NCI-H2196 (cell line): Measurements from ENCODE around the gene PRKG1.
"Not testable (repeated sequence)": the region's sequence is repeated elsewhere in the genome, so short reads cannot be mapped to it uniquely, and the experiment has no call there.

Source experiments
- DNase-seq: peaks from one replicate; lab custom pipeline; 2025; ENCODE audit not compliant: unreplicated experiment; lab: John Stamatoyannopoulos, UW

The PRKG1 gene

DNA sequence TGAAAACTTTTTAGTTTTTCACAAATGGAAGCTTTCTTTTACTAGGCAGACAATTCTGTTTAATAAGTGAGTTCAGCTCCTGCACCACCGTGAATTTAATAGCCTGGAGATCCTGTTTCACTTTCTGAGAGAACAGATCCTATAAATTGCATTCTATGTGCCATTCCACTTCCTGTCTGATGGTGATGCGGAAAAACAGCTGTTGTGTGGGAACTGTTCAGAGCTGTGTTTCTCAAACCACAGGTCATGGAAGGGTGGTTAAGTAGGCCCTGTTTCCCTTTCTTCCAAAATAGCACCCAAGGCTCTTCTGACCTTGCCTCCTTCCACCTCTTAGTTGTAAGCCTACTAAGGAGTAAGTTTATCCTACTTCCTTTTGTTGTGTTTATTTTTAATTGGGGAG is 1142.6 kb downstream of the PRKG1 start:
- DNase-seq: no peak

DNA sequence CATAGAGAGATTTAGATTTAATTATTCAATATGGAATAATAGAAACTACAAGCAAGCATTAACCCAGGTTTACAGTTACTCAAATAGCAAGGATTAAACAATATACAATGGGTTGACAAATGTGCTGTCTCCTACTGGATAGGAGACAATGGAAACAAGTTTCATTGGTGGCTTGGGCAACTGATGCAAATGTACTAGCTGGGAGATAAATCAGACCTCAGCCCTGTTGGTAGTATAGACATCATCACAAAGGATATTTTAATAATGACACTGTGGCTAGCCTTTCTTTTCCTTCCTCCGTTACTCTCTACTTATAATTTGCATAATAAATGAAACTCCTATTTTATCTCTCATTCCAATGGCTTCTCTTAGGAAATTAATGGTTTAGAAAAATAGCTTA is 1143.2 kb downstream of the PRKG1 start:
- DNase-seq: no peak

DNA sequence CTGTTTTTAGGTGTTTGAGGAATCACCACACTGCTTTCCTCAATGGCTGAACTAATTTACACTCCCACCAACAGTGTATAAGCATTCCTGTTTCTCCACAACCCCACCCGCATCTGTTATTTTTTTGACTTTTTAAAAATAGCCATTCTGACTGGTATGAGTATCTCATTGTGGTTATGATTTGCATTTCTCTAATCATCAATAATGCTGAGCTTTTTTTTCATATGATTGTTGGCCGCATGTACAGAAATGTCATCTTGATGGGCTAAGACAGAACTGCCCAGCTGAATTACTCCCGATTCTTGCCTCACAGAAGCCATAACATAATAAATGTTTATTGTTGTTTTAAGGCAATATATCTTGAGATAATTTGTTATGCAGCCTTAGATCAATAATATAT is 1146.7 kb downstream of the PRKG1 start:
- no peak for DNase-seq

DNA sequence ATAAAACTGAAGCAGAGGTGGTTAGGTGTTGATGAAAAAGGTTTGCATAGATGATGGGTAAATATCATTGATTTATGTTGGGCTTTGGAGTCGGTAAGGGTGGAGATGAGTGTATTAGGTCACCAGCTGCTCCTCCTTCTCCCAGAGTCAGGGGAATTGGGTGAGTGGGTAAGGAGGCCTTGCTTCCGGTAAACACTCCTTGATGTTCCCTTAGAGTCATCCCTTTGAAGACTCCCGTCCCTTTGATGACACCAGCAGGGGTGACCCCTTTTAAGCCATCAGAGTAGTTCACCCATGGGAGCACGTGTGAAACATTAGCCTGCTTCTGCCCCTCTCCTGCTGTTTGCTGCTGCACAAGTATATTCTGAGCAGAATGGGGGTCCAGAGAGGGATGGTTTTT is 1147.6 kb downstream of the PRKG1 start:
- no peak for DNase-seq

DNA sequence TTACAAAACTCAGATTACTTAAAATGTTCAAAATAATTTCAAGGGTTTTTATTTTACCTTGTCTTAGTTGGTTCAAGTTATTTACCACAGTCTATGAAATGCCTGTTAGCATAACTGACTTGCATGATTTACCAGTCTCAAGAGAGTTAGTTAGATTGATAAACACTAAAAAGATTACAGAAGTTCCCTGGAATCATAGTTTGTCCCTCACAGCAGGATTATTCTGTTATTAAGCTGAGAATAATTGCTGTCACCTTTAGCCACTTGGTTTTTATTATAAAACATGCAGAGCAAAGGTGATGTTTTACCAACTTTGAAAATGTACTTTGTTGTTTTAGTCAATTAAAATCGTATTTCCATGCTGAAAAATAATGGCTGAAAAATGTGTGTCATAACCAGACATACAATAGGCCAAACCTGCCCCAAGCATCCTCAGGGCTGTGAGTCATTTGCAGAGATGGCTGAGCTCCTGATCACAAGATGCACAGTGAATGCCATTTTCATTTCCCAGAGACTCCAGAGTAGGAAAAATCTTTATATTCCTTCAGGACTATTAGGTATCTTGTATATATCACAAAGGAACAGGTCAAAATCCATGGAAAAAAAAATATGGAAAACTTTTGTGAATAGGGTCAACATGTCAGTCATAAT is 1152.0 kb downstream of the PRKG1 start:
- DNase-seq: no peak

DNA sequence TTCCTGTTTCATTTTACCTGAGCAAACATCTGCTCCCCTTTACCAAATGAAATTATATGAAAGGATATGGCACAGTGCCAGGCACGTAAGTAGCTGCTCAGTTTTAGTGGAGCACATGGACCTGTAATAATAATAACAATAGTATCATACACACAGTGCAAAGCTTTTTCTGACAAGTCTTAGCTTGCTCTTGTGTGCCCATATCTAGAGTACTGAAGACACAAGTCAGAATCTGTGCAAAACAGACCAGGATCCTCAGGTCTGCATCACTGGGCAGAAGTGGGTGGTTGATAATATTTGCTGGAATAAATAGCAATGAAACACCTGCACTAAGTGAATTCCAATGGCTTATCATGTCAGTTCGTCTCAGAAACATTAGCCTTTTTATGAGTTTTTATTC is 1154.3 kb downstream of the PRKG1 start:
- no peak for DNase-seq

DNA sequence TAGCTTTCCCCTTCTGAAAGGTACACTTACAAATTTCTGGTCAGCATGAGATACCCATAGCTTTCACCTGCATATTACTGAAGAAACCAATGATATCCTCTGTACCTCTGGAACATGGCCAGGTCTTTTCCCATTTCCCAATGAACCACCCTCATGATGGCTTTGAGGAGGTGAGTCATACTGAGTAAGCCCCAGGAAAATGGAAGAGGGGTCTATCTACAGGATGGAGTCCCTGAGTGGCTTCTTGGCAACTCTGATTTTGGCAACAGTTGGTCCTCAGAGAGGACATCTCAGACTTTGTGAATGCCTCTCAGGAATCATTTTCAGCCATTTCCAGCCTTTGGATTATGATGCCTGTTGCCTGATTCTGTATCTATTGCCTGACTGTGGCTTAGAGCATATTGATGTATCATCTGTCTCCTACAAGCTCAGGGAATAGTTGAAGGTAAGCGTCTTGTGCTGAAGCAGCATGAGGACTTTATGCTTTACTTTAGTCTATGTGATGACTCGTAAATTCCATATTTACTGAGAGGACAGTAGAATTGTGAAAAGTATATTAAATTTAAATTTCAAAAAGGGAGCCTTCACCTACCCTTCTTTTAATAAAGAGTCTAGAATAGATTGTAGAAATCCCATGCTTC is 1155.1 kb downstream of the PRKG1 start:
- no peak for DNase-seq

DNA sequence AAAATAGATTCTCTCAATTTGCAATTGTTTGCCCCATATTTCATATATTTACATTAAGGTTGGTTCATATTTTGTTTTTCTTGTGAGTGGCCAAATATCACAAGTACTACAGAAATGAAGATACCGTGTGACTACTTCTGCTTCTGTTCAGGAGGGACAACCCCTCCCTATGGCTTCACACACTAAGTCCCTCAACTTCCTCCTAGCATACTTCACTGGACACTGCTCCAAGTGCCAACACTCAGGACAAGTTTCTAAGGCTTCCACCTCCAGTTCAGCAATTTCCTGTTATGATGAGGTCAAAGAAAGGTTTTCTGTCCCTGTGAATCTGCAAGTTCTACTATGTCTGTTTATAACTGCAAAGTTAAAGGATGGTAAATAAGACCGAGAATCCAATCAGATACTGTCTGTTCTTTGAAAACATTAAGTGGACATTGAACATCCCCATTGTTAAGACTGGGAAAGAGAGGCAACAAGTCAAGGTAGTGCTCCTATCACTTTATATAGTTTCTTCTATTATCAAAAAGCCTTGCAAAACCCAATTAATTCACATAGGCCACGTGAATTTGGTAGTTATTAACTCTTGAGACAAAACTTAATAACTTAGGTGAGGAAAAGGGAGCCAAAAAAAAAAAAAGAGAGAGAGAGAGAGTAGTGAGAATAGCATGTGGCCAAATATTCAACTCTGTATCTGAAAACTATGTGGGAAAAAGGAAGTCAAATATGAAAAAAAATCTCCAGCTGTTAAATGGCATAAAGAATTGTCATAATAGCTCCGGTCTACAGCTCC is 1158.5 kb downstream of the PRKG1 start:
- no peak for DNase-seq

DNA sequence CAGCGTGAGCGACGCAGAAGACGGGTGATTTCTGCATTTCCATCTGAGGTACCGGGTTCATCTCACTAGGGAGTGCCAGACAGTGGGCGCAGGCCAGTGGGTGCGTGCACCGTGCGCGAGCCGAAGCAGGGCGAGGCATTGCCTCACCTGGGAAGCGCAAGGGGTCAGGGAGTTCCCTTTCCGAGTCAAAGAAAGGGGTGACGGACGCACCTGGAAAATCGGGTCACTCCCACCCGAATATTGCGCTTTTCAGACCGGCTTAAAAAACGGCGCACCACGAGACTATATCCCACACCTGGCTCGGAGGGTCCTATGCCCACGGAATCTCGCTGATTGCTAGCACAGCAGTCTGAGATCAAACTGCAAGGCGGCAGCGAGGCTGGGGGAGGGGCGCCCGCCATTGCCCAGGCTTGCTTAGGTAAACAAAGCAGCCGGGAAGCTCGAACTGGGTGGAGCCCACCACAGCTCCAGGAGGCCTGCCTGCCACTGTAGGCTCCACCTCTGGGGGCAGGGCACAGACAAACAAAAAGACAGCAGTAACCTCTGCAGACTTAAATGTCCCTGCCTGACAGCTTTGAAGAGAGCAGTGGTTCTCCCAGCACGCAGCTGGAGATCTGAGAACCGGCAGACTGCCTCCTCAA is 1159.2 kb downstream of the PRKG1 start:
- not testable (repeated sequence) for DNase-seq

DNA sequence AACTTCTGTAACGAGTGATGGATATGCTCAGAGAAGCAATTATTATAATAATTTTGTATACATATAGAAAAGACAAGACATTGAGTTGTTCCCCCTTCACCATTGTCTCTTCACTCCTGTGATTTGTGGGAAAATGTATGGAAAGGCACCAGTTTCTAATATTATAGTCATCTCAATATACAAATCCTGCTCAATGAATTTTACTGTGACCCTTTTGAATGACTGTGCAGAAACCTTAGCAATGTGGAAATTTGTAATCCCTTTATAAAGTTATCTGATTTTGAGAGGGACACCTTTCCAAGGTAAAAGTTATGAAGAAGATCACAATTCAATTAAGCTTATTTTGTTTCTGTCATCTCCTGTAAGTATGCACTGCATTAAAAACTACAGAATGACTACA is 1165.5 kb downstream of the PRKG1 start:
- no peak for DNase-seq

DNA sequence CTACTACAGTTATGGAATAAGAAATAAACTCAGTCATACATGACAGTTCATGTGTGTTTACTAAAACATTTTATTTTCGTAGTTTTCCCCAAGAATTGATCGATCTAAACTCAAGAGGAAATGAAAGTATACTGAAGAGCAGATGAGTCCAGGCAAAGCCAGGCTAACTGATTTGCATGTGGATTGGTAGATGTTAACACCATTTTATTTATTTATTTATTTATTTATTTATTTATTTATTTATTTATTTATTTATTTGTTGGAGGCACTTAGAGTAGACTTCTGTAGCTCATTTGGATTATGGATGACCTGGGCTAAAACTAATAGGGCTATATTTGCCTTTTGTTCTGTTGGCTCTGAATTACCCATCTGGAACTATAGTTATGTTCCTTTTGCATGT is 1171.3 kb downstream of the PRKG1 start:
- no peak for DNase-seq

DNA sequence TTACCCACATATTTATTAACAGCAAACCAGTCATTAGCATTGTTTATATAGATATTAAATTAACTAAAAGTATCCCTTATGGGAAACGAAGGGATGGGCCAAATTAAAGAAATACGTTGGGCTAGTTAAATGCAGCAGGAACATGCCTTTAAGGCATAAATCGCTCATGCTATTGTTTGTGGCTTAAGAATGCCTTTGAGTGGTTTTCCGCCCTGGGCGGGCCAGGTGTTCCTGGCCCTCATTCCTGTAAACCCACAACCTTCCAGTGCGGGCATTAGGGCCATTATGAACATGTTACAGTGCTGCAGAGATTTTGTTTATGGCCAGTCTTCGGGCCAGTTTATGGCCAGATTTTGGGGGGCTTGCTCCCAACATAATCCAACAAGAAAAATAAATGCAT is 1173.6 kb downstream of the PRKG1 start:
- not testable (repeated sequence) for DNase-seq

DNA sequence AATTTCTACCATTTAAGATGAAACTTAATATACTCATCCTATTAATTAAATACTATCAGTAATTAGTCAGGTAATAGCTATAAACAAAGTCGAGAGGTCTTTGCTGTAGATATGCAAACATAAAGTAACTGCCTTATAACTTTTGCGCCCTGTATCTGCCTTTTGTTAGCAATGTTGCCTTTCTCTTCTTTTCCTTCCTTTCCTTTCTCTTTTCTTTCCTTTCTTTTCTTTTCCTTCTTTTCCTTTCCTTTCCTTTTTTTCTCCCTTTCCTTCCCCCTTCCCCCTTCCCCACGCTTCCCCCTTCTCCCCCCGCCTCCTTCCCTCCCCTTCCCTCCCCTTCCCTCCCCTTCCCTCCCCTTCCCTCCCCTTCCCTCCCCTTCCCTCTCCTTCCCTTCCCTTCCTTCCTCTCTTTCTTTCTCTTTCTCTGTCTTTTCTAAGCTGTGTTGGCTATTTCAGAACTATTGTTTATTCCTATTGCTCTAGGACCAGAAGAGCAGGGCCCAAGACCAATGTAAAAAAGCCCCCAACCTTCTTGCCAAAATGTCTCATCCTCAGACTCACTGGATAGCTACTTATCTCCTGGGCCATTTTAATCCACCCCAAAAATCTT is 1174.5 kb downstream of the PRKG1 start:
- DNase-seq: no peak

DNA sequence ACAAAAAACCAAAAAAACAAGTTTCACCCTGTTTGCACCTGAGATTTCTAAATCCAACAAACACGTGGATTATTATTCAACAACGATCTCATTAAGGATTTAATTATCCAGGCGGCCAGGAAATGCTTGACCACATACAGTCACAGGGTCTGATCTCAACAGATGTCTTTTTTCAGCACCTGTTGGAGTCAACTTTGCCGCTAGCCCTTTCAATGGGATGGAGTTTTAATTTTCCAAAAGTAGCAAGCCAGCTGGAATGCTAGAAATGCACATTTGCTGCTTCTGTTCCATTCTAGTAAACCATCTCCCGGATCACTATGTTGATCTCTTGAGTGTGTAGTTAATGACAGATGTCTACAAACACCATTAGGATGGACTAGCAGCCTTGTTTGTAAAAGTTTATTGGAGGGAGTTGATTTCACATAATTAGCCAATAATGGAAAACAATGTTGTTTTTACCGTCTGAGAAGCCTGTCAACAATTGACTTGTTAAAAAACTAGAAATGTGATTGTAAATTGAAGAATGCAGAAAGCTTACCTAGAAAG is 1175.6 kb downstream of the PRKG1 start:
- no peak for DNase-seq

DNA sequence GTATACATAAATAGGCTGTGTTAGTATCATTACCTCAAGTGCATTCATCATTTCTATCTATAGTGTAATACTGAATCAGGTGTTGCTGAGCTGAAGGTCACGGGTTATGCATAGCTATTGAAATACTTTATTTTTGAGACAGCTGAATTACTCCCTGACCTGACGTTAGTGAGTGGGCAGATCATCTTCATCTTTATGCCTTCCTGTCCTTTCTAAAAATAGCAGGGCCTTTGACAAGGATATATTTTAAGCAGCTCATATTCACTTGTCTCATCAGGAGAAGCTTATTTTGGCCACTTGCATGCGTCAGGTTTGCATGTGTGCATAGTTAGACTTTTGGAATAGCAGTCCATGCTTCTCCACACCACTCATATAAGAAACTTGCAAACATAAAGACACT is 1176.2 kb downstream of the PRKG1 start:
- DNase-seq: no peak

DNA sequence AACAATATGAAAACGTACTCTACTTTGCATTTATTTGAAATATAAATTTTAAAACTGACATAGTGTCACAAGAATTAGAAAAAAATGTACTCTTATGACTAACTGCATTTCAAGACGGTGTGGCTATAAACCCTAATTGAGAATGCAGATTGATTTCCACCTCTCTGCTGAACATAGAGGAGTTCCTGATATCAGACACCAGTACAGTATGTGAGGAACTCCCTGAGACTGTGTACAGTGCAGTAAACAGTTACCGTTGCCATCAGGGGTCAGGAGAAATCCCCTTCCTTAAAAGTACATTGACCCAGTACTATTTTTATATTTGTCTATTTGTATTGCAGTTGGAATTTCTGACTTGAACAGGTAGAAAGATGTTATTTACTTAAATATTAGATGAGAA is 1178.0 kb downstream of the PRKG1 start:
- no peak for DNase-seq

DNA sequence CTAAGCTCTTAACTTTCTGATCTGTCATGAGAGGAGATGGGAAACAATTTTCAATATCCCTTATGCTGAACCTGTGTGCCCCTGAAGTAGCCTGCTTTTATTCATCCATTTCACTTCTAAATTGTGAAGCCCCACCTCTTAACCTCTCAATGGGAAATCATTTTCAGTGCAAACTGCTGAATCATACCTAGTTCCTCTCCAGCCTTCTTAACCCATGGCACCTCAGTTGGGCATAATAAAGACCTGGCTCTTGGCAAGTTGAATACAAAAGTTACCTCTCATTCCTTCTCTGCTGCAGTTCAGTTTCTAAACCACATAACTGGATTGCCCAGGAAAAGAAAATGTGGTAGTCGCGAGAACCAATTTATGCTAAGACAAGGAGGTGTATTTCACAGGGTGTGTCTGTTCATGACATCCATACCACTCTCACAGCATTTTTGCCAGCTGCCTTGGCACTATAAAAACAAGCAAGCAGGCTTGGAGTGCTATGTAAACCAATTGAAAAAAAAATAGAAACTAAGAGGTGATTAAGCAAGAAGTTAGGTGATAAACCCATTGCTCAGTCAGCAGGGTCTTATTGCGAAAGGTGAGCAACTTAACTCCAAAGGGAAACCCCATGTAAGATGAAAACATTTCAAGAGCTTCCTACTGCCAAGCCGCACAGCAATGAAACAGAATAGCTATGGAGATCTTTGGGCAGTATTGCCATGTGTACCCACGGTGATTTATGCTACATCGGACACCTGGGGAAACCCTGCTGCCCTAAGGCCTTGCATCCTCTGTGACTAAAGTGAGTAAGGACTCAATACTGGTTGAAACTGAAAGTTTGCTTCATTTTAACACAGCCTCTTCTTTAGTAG is 1182.8 kb downstream of the PRKG1 start:
- DNase-seq: no peak

DNA sequence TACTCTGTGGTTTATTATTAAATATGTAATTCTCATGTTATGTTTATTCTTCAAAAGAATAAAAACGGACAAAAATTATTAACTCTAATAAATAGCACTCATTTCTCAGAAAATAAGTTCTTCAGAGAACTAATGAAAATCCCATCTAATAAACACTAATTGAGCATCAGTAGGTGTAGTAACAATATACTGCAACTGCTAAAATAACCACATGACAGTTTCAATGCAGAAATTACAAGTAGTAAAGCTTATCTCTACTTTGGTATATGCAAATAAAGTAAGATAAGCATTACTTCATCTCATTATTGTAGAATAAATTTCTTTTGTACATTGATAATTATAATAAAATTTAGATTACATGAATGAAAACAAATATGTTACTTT is 1183.4 kb downstream of the PRKG1 start:
- no peak for DNase-seq

DNA sequence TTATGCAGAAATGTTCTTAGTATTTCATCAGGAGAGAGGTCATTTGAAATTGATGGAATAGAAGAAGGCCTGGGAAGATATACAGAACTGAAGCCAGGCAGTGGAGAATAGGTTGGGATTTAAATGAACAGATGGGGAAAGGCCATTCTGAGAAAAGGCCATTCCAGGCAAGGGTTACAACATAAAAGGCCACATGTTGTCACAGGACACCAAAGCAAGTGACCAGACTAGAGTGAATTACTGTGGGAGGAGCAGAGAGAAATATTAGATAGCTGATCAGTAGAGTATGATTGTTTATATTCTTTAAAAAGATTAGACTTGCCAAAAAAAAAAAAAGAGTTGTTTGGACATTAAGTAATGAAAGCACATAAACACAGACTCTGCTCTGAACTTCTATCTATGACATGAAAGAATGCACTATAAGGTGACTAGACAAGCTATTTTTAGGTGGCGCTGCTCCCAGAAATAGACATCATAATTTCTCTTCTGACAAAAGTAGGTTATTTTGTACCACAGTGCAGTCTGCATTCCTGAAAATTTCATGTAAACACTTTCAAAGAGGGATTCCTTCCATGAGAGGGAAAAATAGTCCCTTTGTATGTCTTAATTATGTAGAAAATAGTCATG is 1184.6 kb downstream of the PRKG1 start:
- DNase-seq: no peak

DNA sequence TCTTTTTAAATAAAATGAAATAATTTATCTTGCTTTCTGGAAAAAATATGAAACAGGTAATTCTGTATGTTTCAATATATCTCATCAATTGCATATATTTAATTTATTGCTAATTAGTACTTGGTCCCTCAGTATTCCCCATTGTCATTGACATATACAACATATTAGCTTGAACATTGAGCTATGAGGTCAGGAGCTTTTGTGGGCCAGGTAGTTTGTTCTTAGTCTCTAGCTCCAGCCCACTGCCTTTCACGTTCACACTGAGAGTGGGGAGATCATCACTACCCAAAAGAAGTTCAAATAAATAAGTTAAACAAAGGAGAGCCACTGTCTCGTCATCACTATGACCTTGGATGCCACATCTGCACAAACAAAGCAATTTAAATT is 1185.1 kb downstream of the PRKG1 start:
- no peak for DNase-seq
